Activated naive CD4-positive, alpha-beta T cell treated with anti-CD3 and anti-CD28 coated beads, Interleukin-2, amount 50 U/mL, for 72 hours (primary cell): Measurements from ENCODE around the gene ACSS1. TPM values are rescaled to one million over a fixed set of nuclear protein-coding genes. Genes with fewer than 3 reads are reported as not detected.

Source experiments
- ATAC-seq, 2 donors: fragments of 150-1000 bp; cut with Tn5 transposase; 2 replicates each; pipeline ENCODE4 v1.10.0; 2021; ENCODE audit warnings: mild to moderate bottlenecking in 2 of 2, moderate library complexity in 2 of 2
- DNase-seq, 2 donors: peaks; one replicate each; pipeline ENCODE4 v3.0.0; 2021 to 2022; ENCODE audit warnings: low spot score in 2 of 2
- H3K27ac Mint-ChIP-seq, 2 donors: one replicate each; pipeline ENCODE4 v1.8.0; 2022; ENCODE audit warnings: mild to moderate bottlenecking in 2 of 2, mixed read lengths in 2 of 2
- H3K36me3 Mint-ChIP-seq, 2 donors: one replicate each; pipeline ENCODE4 v1.8.0; 2022; ENCODE audit warnings: mixed read lengths in 2 of 2
- H3K9me3 Mint-ChIP-seq, 2 donors: one replicate each; pipeline ENCODE4 v1.8.0; 2022; ENCODE audit warnings: mixed read lengths in 2 of 2
- total RNA-seq, 2 donors: library from RNA; stranded (reverse); gene quantifications; one replicate each; pipeline ENCODE4 v1.2.3, GENCODE V29; 2022

ACSS1 gene
- total RNA-seq, 2 donors from 2014 or later: 5.5 to 11.3 TPM

DNA sequence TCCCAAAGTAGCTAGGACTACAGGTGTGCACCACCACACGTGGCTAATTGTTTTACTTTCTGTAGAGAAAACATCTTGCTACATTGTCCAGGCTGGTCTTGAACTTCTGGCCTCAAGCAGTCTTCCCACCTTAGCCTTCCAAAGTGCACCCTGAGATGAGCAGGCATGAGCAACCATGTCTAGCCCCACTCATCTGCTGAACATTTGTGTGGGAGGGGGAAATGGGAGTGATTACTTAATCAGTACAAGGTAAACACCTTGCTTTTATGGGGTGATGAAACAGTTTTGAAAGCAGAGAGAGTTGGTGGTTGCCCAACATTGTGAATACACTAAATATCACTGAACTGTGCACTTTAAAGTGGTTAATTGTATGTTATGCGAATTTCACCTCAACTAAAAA is 70.7 kb downstream of the ACSS1 start:
- DNase-seq: no peak
- no peak overlapping the region for H3K27ac Mint-ChIP-seq
- no peaks in the 10 kb centered on the region for H3K9me3 Mint-ChIP-seq
- peak; percentile 32 to 72 for ATAC-seq
- peaks cover 14 to 25% of the 10 kb centered on the region in 2 donors for H3K36me3 Mint-ChIP-seq

DNA sequence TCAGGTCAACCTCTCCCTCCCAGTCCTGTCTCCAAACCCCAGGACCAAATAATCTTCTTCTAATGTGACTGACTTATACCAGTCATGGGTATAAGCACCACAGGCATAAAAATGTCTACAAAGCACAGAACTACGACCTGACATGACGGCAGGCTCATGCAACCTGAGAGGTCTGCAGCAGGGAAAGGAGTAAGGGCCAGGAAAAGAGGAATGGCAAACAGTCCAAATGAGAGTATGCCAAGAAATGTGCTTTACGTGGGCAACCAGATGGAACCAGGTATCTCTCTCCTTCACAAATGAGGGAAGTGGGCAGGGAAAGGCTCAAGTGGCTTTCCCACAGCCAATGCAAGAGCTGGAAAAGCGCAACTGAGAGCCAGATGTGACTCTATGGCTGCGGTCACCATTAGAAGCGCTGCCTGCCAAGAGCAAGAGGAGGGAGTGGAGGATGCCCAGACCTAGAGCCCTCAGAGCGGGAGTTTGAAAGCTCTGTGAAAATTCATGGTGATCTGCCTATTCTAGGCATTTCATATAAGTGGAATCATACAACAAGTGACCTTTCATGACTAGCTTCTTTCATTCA is 71.4 kb downstream of the ACSS1 start:
- no peaks in the 10 kb centered on the region for H3K9me3 Mint-ChIP-seq
- ATAC-seq (no peak), DNase-seq (no peak)
- H3K36me3 Mint-ChIP-seq: peaks cover 15 to 20% of the 10 kb centered on the region in 2 donors
- no peak overlapping the region for H3K27ac Mint-ChIP-seq

DNA sequence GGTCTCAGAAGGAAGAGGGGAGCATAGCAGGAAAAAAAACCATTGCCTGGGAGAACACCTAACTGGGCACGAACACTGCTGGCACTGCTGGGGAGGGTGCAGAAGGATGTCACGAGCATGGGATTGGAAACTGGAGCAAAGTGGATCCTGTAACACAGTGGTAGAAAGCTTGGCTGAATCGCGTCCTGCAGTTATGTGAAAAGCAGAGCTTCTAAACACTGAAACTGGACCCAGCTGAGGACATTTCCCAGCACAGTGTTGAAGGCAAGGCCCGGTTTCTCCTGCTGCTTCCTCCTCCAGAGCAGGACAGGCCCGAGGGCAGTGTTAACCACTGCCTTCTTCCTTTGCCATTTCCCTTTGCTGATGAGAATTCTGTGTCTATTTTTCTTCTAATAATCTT is 72.1 kb downstream of the ACSS1 start:
- no peaks in the 10 kb centered on the region for H3K9me3 Mint-ChIP-seq
- no peak overlapping the region for H3K27ac Mint-ChIP-seq
- ATAC-seq: no peak
- no peak for DNase-seq
- H3K36me3 Mint-ChIP-seq: peaks cover 22 to 23% of the 10 kb centered on the region in 2 donors

DNA sequence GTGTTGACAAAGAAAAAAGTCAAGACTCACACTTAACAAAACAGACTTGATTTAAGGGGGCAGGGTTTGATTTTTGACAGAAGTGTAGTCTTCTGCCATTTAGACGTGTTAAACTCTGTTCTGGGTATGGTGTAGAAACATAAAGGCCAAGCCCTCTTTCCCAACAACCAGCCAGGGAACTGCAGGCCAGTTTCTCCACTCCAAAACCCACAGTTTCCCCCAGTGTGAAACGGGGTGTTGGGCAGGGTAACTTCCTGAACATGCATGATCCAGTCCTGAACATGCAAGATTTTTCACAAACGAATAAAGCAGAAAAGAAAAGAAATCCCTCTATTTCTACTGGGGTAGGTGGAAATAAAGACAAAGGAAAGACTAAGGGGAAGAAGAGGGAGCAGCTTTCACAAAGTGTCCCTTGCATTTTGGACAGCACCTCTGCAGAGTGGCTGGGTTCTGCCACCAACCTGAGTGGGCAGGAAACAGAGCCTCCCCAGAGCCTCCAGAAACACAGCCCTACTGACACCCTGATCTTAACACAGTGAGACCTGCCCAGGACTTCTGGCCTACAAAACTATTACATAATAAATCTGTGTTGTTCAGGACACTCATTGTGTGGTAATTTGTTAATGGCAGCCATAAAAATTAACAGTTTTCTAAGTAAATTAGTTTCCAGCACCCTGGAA is 72.8 kb downstream of the ACSS1 start:
- H3K27ac Mint-ChIP-seq: peak overlapping the region; percentile 2 to 73
- no peak for ATAC-seq
- DNase-seq: no peak
- H3K36me3 Mint-ChIP-seq: peaks cover 29 to 30% of the 10 kb centered on the region in 2 donors
- no peaks in the 10 kb centered on the region for H3K9me3 Mint-ChIP-seq

DNA sequence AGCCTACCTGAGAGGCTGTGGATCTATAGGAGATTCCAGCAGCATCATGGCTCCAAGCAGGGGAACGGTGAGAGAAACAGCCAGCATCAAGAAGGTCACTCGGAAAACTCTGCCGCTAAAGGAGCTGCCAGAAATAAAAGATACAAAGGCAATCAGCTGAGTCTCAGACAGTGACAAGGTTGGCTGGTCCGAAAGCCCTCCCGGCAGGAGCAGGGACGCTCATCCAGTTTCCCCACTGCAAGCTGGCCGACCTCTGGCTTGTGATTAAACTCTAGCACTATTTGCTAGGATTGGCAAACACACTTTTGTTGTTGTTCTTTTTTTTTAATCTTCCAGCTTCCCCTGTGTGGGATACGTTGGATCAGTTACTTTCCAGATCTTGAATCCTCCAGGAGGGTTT is 74.0 kb downstream of the ACSS1 start:
- ATAC-seq (no peak), DNase-seq (no peak)
- peaks cover 36 to 40% of the 10 kb centered on the region in 2 donors for H3K36me3 Mint-ChIP-seq
- H3K27ac Mint-ChIP-seq: no peak overlapping the region
- no peaks in the 10 kb centered on the region for H3K9me3 Mint-ChIP-seq

DNA sequence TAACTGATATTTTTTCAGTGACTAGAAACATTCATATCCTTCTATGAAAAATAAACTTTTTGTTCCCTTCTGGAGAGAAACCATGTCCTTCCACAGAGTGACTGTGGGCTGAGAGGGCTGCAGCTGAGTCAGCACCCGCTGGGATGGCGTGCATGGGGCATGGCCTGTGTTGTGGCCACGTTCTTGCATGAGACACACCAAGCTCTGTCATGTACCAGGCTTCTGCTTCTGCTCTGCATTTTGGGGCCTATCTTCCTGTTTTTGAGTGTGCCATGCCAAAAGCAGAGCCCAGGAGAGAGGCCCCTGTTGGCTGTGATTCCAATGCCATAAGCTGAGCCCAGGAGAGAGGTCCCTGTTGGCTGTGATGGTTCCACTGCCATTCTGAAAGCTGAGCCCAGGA is 76.1 kb downstream of the ACSS1 start:
- H3K27ac Mint-ChIP-seq: peak overlapping the region in 1 of 2 donors; percentile 74
- ATAC-seq (peak in 1 of 2 donors; percentile 43), DNase-seq (no peak)
- peaks cover 55 to 60% of the 10 kb centered on the region in 2 donors for H3K36me3 Mint-ChIP-seq
- H3K9me3 Mint-ChIP-seq: no peaks in the 10 kb centered on the region

DNA sequence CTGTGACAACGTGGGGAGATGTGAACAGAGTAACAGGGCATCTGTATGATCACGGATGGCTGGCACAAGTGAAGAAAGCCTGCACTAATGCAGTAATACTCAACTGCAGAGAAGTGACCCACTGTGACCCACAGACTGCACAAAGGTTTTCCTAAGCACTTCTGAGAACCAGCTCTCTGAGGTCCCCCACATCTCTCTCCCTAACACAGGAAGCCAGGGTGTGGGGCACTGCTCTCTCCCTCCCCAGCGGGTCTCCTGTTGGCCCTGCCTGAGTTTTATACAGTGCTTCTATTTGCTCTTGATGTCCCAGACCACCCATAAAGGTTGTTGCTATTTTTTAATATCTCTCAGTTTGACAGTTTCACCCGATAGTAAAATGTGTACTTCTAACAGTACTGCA is 76.7 kb downstream of the ACSS1 start:
- peaks cover 0 to 1% of the 10 kb centered on the region in 2 donors for H3K9me3 Mint-ChIP-seq
- H3K27ac Mint-ChIP-seq: peak overlapping the region in 1 of 2 donors; percentile 74

DNA sequence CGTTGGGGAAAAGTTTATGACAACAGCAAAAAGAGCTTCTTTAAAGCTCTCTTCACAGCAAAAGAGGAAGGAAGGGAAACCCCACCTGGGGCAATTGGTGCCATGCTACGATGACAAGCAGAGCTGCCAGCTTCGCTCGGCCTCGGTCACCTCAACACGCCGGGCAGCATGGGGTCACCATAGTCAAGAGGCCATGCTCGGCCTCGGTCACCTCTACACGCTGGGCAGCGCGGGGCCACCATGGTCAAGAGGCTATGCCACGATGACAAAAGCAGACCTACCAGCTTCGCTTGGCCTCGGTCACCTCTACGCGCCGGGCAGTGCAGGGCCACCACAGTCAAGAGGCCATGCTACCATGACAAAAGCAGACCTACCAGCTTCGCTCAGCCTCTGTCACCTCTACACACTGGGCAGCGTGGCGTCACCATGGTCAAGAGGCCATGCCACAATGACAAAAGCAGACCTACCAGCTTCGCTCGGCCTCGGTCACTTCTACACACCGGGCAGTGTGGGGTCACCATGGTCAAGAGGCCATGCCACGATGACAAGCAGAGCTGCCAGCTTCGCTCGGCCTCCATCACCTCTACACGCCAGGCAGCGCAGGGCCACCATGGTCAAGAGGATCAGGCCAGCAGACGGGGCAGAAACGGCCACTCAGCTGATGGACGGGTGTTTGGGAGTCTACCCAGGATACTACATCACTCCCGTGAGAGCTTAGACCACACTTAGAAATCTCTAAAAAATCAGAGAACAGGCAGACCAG is 77.5 kb downstream of the ACSS1 start:
- no peak for DNase-seq
- Mint-ChIP-seq H3K27ac (peak overlapping the region; percentile 60 to 73), H3K36me3 (peaks cover 65 to 73% of the 10 kb centered on the region in 2 donors), H3K9me3 (peaks cover 0 to 5% of the 10 kb centered on the region in 2 donors)
- no peak for ATAC-seq

More for the DNA sequence above, 76.7 kb downstream of the ACSS1 start:
- H3K36me3 Mint-ChIP-seq: peaks cover 60 to 65% of the 10 kb centered on the region in 2 donors
- ATAC-seq (no peak), DNase-seq (no peak)

DNA sequence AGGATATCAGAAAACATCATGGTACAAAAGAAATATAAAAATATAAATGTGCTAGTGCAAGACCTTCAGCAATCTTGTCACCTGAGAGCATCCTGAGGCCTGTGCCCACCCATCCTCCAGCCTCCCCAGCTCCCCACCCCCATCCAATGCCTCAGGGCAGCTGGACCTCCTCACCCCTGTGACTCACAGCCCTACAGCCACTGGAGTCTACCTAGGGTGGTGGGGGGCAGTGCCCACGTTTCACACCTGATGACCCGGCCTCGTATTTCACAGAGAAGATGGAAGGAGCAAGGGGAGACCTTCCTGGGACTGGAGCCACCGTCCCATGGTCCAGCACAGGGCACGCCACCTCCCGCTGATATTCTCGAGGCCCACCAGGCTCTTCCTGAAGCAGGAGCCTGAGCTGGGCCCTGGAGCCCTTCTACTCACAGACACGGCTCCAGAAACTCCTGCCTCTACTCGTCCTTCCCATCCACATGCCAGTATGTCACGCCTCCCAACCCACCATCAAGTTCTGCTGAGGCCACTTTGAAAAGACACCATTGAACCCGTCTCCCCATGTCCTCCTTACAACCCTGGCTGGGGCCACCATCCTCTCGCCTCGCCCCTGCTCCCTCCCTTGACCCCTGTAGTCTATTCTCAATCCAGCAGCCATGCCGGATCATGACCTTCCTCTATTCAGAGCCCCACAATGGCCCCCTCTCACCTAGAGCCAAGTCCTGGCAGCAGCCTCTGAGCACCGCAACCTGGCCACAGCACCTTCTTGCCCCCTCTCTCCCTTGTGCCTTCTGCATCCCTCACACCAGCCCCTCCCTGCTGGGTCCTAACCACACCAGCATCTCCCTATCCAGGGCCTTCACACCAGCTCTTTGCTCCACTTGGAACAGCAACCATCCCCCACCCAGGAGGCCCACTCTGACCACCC is 78.6 kb downstream of the ACSS1 start:
- no peak for ATAC-seq

DNA sequence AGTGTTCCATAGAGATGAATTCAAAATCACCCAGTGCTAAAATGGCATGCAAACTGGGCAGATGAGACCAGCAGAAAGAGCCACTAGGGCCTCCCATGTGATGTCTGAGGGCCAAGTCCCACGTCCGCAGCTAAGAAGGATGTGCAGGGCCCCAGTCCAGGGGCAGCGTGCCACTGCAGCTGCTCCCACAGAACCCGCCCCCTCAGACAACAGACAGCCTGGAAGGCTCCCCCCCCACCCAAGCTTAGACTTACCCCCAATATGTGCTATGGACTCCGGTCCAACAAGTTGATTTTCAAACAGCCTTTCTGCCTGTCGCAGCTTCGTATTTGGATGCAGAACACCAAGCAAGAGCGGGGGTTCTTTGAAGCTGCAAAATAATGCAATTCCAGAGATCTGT is 79.4 kb downstream of the ACSS1 start:
- peaks cover 62 to 77% of the 10 kb centered on the region in 2 donors for H3K36me3 Mint-ChIP-seq
- H3K27ac Mint-ChIP-seq: peak overlapping the region in 1 of 2 donors; percentile 6
- H3K9me3 Mint-ChIP-seq: peaks cover 0 to 5% of the 10 kb centered on the region in 2 donors
- ATAC-seq: no peak
- DNase-seq: no peak

More for the DNA sequence above, 78.6 kb downstream of the ACSS1 start:
- no peak for DNase-seq
- H3K36me3 Mint-ChIP-seq: peaks cover 65 to 77% of the 10 kb centered on the region in 2 donors
- H3K27ac Mint-ChIP-seq: peak overlapping the region; percentile 60 to 82
- H3K9me3 Mint-ChIP-seq: peaks cover 0 to 5% of the 10 kb centered on the region in 2 donors

DNA sequence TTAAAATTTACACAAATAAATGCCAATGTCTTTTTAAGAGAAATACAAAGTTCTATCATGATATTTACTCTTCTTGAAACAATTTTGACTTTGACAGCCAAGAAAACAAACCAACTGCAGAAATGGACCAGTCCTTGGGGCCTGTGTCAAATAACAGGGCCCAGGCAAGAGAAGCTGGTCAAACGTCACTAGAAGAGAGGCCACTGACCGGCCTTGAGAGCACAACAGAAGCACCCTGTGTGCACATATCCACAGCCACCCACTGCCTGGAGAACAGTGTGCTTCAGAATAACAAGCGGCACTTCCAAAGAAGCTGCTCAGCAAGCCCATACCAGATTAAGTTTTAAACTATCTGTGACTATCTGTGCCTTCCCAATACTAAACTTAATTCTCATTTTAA is 80.1 kb downstream of the ACSS1 start:
- no peak overlapping the region for H3K27ac Mint-ChIP-seq
- H3K9me3 Mint-ChIP-seq: peaks cover 0 to 5% of the 10 kb centered on the region in 2 donors
- peaks cover 63 to 74% of the 10 kb centered on the region in 2 donors for H3K36me3 Mint-ChIP-seq

DNA sequence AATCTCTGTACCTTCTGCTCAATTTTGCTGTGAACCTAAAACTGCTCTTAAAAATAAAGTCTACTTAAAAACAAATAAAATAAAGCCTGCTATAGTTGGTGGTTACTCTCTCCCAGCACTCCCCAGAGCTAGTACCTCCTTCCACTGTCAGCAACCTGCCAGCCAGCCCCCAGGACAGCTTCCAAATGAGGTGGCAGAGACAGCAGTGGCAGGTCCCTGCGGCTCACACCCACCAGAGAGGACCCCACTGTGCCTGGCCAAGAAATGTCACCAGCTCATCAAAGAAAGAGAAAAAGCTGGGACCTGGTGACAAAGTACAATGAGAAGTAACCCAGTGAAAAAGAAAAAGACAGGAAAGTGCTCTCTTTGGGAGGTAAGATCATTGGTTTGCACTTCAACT is 80.6 kb downstream of the ACSS1 start:
- ATAC-seq (no peak), DNase-seq (no peak)
- H3K36me3 Mint-ChIP-seq: peaks cover 58 to 69% of the 10 kb centered on the region in 2 donors
- H3K27ac Mint-ChIP-seq: peak overlapping the region in 1 of 2 donors; percentile 3
- peaks cover 0 to 5% of the 10 kb centered on the region in 2 donors for H3K9me3 Mint-ChIP-seq

More for the DNA sequence above, 80.1 kb downstream of the ACSS1 start:
- no peak for DNase-seq
- ATAC-seq: no peak

DNA sequence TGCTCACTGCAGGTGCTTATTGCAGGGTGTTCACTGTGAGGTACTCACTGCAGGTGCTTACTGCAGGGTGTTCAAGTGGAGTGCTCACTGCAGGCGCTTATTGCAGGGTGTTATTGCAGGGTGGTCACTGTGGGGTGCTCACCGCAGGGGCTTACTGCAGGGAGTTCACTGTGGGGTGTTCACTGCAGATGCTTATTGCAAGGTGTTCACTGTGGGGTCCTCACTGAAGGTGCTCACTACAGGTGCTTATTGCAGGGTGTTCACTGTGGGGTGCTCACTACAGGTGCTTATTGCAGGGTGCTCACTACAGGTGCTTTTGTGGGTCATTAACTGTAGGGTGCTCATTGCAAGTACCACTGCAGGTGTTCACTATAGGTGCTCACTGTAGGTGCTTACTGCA is 85.6 kb downstream of the ACSS1 start:
- DNase-seq: no peak
- no peak for ATAC-seq
- Mint-ChIP-seq H3K27ac (no peak overlapping the region), H3K9me3 (peaks cover 0 to 5% of the 10 kb centered on the region in 2 donors), H3K36me3 (peaks cover 24 to 30% of the 10 kb centered on the region in 2 donors)

DNA sequence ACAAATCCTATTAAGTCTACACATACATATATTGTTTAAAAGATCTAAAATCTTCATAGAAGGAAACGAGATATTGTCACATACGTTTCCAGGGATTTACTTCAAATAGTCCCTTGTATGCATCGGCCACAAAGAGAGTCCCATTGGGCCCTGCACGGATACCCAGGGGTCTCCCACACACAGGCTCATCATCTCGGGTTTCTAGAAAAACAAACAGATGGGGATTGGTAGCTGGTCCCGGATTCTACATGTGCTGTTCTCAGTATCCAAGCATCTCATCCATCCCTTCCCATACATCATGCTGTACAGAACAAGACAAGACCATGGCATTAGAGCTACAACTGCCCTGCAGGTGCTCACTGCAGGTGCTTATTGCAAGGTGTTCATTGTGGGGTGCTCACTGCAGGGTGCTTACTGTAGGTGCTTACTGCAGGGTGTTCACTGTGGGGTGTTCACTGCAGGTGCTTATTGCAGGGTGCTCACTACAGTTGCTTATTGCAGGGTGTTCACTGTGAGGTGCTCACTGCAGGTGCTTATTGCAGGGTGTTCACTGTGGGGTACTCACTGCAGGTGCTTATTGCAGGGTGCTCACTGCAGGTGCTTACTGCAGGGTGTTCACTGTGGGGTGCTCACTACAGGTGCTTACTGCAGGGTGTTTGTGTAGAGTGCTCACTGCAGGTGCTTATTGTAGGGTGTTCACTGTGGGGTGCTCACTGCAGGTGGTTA is 86.4 kb downstream of the ACSS1 start:
- no peak for ATAC-seq
- no peak overlapping the region for H3K27ac Mint-ChIP-seq
- H3K9me3 Mint-ChIP-seq: peaks cover 0 to 5% of the 10 kb centered on the region in 2 donors
- peaks cover 18 to 24% of the 10 kb centered on the region in 2 donors for H3K36me3 Mint-ChIP-seq
- no peak for DNase-seq

DNA sequence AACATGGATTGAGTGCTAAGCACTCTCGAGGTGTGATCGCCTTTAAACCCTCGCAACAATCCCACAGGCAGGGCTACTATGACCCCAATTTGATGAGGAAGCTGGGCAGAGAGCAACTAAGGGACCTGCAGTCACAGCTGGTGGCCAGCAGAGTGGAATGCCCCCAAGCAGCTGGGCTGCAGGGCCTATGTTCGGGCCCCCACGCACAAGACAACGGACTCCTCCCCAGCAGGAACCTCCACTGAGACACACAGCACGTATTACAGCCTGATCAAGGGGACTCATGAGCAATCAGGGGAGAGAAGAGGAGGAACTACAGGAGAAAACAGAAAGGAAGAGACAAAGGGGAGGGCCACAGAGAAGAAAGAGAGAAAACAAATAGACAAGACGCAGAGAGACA is 87.2 kb downstream of the ACSS1 start:
- DNase-seq (no peak), ATAC-seq (no peak)
- peaks cover 11 to 17% of the 10 kb centered on the region in 2 donors for H3K36me3 Mint-ChIP-seq
- H3K27ac Mint-ChIP-seq: peak overlapping the region in 1 of 2 donors; percentile 38
- H3K9me3 Mint-ChIP-seq: no peaks in the 10 kb centered on the region
